Osteoblast (primary cell): Measurements from ENCODE around the gene RPL27A. TPM values are rescaled to one million over a fixed set of nuclear protein-coding genes. Genes with fewer than 3 reads are reported as not detected.

Source experiments
- DNase-seq: peaks from one replicate; pipeline ENCODE4 v3.0.0; 2011; ENCODE audit warnings: low spot score, mixed read lengths; ENCODE audit not compliant: insufficient read length; ENCODE audit errors: missing footprints
- H2AFZ ChIP-seq: 2 replicates; pipeline ENCODE4 v1.6.0; 2011; ENCODE audit warnings: mild to moderate bottlenecking, low read length
- H3K27ac ChIP-seq: 2 replicates; pipeline ENCODE4 v1.5.1; 2011; ENCODE audit warnings: mild to moderate bottlenecking, low read depth, low read length, moderate library complexity
- H3K27me3 ChIP-seq: 2 replicates; pipeline ENCODE4 v1.6.0; 2012; ENCODE audit warnings: mild to moderate bottlenecking, control low read depth, inconsistent platforms, low read length, moderate library complexity; ENCODE audit not compliant: insufficient read depth
- H3K36me3 ChIP-seq: 2 replicates; pipeline ENCODE4 v1.5.1; 2011; ENCODE audit warnings: mild to moderate bottlenecking, low read length, control low read depth, moderate library complexity; ENCODE audit not compliant: insufficient read depth
- H3K4me1 ChIP-seq: 2 replicates; pipeline ENCODE4 v1.5.1; 2011; ENCODE audit warnings: mild to moderate bottlenecking, low read length, control low read depth, moderate library complexity; ENCODE audit not compliant: insufficient read depth
- H3K4me2 ChIP-seq: 2 replicates; pipeline ENCODE4 v1.6.0; 2011; ENCODE audit warnings: mild to moderate bottlenecking, low read length; ENCODE audit not compliant: insufficient read depth
- H3K4me3 ChIP-seq: fragments of 200-600 bp; sonication (generic); 3 replicates; pipeline ENCODE4 v1.5.1; 2012; ENCODE audit warnings: mild to moderate bottlenecking, low read length, inconsistent platforms; ENCODE audit not compliant: insufficient read depth
- H3K79me2 ChIP-seq: 2 replicates; pipeline ENCODE4 v1.6.0; 2012; ENCODE audit warnings: mild to moderate bottlenecking, low read length, control low read depth, inconsistent platforms; ENCODE audit not compliant: insufficient read depth
- H3K9me3 ChIP-seq: 2 replicates; pipeline ENCODE4 v1.5.1; 2011; ENCODE audit warnings: low read depth, low read length, control low read depth
- H4K20me1 ChIP-seq: 2 replicates; pipeline ENCODE4 v1.6.0; 2012; ENCODE audit warnings: mild to moderate bottlenecking, low read length, control low read depth; ENCODE audit not compliant: insufficient read depth
- CTCF ChIP-seq: IDR thresholded peaks from 2 replicates; pipeline ENCODE4 v1.5.1; 2011; ENCODE audit warnings: mild to moderate bottlenecking, low read depth, low read length, moderate library complexity; ENCODE audit errors: extremely low read depth
- total RNA-seq: library from RNA; depleted of rRNA; stranded (reverse); fragments of >200 nt; gene quantifications from 2 replicates; pipeline ENCODE4 v1.2.3, GENCODE V29; 2012

The RPL27A gene
- total RNA-seq, 1 donor: 710 TPM

- Histone ChIP-seq H3K36me3 (no peaks in the 10 kb centered on the region), H3K79me2 (no peaks in the 10 kb centered on the region), H3K4me3 (no peak overlapping the region), H3K9me3 (no peaks in the 10 kb centered on the region), H3K4me2 (no peak overlapping the region), H2AFZ (no peak overlapping the region), H4K20me1 (no peaks in the 10 kb centered on the region), H3K27me3 (no peaks in the 10 kb centered on the region), H3K4me1 (peaks cover 20% of the 10 kb centered on the region), H3K27ac (no peak overlapping the region)
- DNase-seq: no peak
- TF ChIP-seq CTCF: no peak
Measured at GRCh38 chr11:8654503-8654902, 28.1 kb upstream of the RPL27A start.

GRCh38 chr11:8656291-8656690, 26.3 kb upstream of the RPL27A start:
- H2AFZ ChIP-seq: no peak overlapping the region
- no peaks in the 10 kb centered on the region for H4K20me1 ChIP-seq
- H3K27me3 ChIP-seq: no peaks in the 10 kb centered on the region
- H3K4me2 ChIP-seq: no peak overlapping the region
- H3K9me3 ChIP-seq: no peaks in the 10 kb centered on the region
- no peak overlapping the region for H3K27ac ChIP-seq
- no peaks in the 10 kb centered on the region for H3K79me2 ChIP-seq
- DNase-seq: no peak
- TF ChIP-seq CTCF: no peak
- H3K36me3 ChIP-seq: no peaks in the 10 kb centered on the region
- H3K4me1 ChIP-seq: peaks cover 12% of the 10 kb centered on the region
- no peak overlapping the region for H3K4me3 ChIP-seq

GRCh38 chr11:8658321-8659057, 24.1 kb upstream of the RPL27A start:
- Histone ChIP-seq H2AFZ (peak overlapping the region; percentile 68), H3K27me3 (no peaks in the 10 kb centered on the region), H3K4me1 (no peaks in the 10 kb centered on the region), H3K36me3 (no peaks in the 10 kb centered on the region), H3K27ac (no peak overlapping the region), H3K4me2 (no peak overlapping the region), H3K79me2 (no peaks in the 10 kb centered on the region), H3K9me3 (no peaks in the 10 kb centered on the region), H4K20me1 (no peaks in the 10 kb centered on the region), H3K4me3 (no peak overlapping the region)
- no peak for DNase-seq
- TF ChIP-seq CTCF: no peak

- Histone ChIP-seq H3K9me3 (no peaks in the 10 kb centered on the region), H3K79me2 (no peaks in the 10 kb centered on the region), H3K4me2 (no peak overlapping the region), H4K20me1 (no peaks in the 10 kb centered on the region), H3K4me3 (no peak overlapping the region), H3K36me3 (no peaks in the 10 kb centered on the region), H3K4me1 (no peaks in the 10 kb centered on the region), H3K27ac (no peak overlapping the region), H2AFZ (no peak overlapping the region), H3K27me3 (no peaks in the 10 kb centered on the region)
- TF ChIP-seq CTCF: no peak
- no peak for DNase-seq
Measured at GRCh38 chr11:8661001-8661795, 21.4 kb upstream of the RPL27A start.
